HL-60 (cell line): ENCODE measurements around the gene KCNJ4.
"Not testable (repeated sequence)": the region's sequence is repeated elsewhere in the genome, so short reads cannot be mapped to it uniquely, and the experiment has no call there.

Experiments
- DNase-seq, 2 experiments: peaks; one replicate each; pipeline ENCODE4 v3.0.0-alpha.2; 2010 to 2020; ENCODE audit warnings: low read depth in 1 of 2, low spot score in 1 of 2
- H3K27ac ChIP-seq: fragments of 250-450 bp; sonication (Bioruptor Pico); replicated peaks from 2 replicates; pipeline ENCODE4 v1.5.1; 2020; ENCODE audit warnings: mild to moderate bottlenecking, moderate library complexity
- H3K27me3 ChIP-seq: fragments of 250-450 bp; sonication (Bioruptor Pico); 2 replicates; pipeline ENCODE4 v1.5.1; 2021; ENCODE audit warnings: mild to moderate bottlenecking, moderate library complexity; ENCODE audit not compliant: insufficient read depth, poor library complexity, severe bottlenecking
- H3K4me3 ChIP-seq: replicated peaks from 2 replicates; pipeline ENCODE4 v1.5.1; 2011; ENCODE audit warnings: mild to moderate bottlenecking, control low read depth, low read length; ENCODE audit not compliant: insufficient read depth
- GABPA ChIP-seq: IDR thresholded peaks from 2 replicates; pipeline ENCODE4 v1.6.1; 2012; ENCODE audit warnings: low read depth
- POLR2AphosphoS5 ChIP-seq: IDR thresholded peaks from 2 replicates; pipeline ENCODE4 v1.6.1; 2012; ENCODE audit warnings: low read depth
- SPI1 ChIP-seq: IDR thresholded peaks from 2 replicates; pipeline ENCODE4 v1.6.1; 2012; ENCODE audit warnings: low read depth, mild to moderate bottlenecking, borderline replicate concordance
- TF ChIP-seq, protein P1 (sequence below): IDR thresholded peaks from 2 replicates; pipeline ENCODE4 v1.6.1; 2012; ENCODE audit warnings: low read depth; ENCODE audit not compliant: insufficient replicate concordance
- TF ChIP-seq, protein P2 (sequence below): IDR thresholded peaks from one replicate; pipeline ENCODE4 v1.5.1; 2011; ENCODE audit warnings: low read length, control low read depth, inconsistent platforms; ENCODE audit not compliant: insufficient read depth

Gene KCNJ4

DNA sequence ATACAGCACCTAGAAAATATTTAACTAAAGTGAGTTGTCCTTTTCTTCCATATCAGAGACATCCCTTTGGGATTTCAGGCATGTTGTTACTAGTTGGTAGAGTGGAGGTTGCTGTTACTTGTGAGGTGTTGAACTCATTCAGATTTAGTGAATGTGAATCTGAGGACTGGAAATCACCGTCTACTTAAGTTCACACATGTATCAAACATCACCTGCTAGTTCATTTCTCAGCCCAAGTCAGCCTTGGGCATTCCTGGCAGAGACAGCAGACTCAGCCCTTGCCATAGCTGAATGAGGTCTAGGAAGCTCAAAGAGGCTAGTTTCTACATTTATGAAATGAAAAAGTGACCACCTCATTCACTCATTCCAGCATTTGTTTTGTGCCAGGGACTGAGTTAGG lies 22.6 kb upstream of the KCNJ4 start:
- no peak overlapping the region for H3K4me3 ChIP-seq
- no peaks in the 10 kb centered on the region for H3K27me3 ChIP-seq
- no peak for DNase-seq
- TF ChIP-seq, protein P1, sequence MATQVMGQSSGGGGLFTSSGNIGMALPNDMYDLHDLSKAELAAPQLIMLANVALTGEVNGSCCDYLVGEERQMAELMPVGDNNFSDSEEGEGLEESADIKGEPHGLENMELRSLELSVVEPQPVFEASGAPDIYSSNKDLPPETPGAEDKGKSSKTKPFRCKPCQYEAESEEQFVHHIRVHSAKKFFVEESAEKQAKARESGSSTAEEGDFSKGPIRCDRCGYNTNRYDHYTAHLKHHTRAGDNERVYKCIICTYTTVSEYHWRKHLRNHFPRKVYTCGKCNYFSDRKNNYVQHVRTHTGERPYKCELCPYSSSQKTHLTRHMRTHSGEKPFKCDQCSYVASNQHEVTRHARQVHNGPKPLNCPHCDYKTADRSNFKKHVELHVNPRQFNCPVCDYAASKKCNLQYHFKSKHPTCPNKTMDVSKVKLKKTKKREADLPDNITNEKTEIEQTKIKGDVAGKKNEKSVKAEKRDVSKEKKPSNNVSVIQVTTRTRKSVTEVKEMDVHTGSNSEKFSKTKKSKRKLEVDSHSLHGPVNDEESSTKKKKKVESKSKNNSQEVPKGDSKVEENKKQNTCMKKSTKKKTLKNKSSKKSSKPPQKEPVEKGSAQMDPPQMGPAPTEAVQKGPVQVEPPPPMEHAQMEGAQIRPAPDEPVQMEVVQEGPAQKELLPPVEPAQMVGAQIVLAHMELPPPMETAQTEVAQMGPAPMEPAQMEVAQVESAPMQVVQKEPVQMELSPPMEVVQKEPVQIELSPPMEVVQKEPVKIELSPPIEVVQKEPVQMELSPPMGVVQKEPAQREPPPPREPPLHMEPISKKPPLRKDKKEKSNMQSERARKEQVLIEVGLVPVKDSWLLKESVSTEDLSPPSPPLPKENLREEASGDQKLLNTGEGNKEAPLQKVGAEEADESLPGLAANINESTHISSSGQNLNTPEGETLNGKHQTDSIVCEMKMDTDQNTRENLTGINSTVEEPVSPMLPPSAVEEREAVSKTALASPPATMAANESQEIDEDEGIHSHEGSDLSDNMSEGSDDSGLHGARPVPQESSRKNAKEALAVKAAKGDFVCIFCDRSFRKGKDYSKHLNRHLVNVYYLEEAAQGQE = no peak
- no peak for TF ChIP-seq POLR2AphosphoS5
- TF ChIP-seq SPI1 = no peak
- TF ChIP-seq GABPA = no peak
- TF ChIP-seq, protein P2, sequence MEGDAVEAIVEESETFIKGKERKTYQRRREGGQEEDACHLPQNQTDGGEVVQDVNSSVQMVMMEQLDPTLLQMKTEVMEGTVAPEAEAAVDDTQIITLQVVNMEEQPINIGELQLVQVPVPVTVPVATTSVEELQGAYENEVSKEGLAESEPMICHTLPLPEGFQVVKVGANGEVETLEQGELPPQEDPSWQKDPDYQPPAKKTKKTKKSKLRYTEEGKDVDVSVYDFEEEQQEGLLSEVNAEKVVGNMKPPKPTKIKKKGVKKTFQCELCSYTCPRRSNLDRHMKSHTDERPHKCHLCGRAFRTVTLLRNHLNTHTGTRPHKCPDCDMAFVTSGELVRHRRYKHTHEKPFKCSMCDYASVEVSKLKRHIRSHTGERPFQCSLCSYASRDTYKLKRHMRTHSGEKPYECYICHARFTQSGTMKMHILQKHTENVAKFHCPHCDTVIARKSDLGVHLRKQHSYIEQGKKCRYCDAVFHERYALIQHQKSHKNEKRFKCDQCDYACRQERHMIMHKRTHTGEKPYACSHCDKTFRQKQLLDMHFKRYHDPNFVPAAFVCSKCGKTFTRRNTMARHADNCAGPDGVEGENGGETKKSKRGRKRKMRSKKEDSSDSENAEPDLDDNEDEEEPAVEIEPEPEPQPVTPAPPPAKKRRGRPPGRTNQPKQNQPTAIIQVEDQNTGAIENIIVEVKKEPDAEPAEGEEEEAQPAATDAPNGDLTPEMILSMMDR = no peak
- no peak overlapping the region for H3K27ac ChIP-seq

DNA sequence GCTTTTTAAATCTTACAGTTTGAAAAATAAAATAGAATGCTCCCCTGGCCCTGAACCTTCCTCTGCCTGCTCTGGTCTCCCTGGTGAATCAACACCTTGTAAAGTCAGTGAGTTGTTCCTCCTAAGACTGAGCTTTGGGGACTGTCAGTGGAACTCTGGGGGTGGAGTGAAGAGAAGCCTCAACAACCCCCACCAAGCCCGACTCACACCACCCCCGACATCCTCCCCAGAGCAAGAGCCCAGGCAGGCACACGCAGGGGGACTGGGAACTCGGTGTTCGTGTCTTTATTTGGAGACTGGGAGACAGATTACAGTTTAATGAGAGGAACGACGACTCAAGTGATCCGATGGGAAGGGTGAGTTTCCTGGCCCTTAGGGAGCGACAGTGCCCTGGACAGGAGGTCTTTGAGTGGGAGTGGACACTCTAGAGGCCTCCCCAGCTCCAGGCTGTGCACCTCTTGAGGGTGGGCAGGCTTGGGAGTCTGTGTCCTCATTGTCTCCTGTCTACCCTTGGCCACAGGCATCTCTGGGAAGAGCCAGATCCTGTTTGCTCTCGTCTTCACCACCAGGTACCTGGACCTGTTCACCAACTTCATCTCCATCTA lies 19.1 kb upstream of the KCNJ4 start:
- no peaks in the 10 kb centered on the region for H3K27me3 ChIP-seq
- TF ChIP-seq SPI1 (no peak), GABPA (no peak), POLR2AphosphoS5 (no peak)
- TF ChIP-seq, protein P2 = no peak
- TF ChIP-seq, protein P1 = no peak
- DNase-seq = no peak
- no peak overlapping the region for H3K27ac ChIP-seq
- H3K4me3 ChIP-seq = no peak overlapping the region

DNA sequence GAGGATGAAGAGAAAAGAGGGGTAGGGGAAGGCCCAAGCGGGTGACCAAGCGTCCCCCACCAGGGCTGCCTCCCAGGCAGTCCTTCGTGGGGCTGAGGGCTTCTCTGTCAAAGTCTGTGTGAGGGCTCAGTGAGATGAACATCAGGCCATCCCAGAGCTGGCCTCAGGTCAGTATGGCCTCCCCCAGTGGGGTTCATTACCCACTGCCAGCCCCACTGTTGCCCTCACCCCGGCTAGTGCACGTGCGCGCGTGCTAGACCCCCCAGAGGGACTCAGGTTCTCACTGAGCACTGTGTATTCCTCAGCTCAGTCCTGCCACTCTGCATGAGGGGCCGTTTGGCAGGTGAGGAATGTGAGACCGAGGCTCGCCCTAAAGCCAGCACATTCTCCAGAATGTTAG lies 16.2 kb upstream of the KCNJ4 start:
- H3K4me3 ChIP-seq = no peak overlapping the region
- DNase-seq = no peak
- no peak for TF ChIP-seq SPI1
- TF ChIP-seq, protein P2 = no peak
- no peak for TF ChIP-seq POLR2AphosphoS5

DNA sequence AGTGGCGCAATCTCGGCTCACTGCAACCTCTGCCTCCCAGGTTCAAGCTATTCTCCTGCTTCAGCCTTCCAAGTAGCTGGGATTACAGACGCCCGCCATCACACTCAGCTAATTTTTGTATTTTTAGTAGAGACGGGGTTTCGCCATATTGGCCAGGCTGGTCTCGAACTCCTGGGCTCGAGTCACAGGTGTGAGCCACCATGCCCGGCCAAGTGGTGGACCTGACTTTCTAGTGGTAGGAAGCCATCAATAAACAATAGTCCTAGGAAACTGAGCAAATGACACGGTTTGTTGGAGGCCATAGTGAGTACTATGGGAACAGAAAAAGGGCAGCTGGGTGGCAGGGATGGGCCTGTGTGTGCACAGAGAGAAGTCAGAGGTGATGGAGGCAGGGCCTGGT lies 15.2 kb upstream of the KCNJ4 start:
- not testable (repeated sequence) for H3K4me3 ChIP-seq, DNase-seq, H3K27ac ChIP-seq
- H3K27me3 ChIP-seq = peaks cover 30% of the 10 kb centered on the region

More for the DNA sequence above, 16.2 kb upstream of the KCNJ4 start:
- Histone ChIP-seq H3K27ac (no peak overlapping the region), H3K27me3 (peaks cover 26% of the 10 kb centered on the region)
